ENCODE results near the gene PISD. TPM values are rescaled to one million over a fixed set of nuclear protein-coding genes. Genes with fewer than 3 reads are reported as not detected.

PISD gene
- total and polyA plus RNA-seq, 2 of the 8 experiments (the other 6 are each of a cell fraction or from before 2014, with no cell fraction given) = 47.8 to 48.2 TPM

DNA sequence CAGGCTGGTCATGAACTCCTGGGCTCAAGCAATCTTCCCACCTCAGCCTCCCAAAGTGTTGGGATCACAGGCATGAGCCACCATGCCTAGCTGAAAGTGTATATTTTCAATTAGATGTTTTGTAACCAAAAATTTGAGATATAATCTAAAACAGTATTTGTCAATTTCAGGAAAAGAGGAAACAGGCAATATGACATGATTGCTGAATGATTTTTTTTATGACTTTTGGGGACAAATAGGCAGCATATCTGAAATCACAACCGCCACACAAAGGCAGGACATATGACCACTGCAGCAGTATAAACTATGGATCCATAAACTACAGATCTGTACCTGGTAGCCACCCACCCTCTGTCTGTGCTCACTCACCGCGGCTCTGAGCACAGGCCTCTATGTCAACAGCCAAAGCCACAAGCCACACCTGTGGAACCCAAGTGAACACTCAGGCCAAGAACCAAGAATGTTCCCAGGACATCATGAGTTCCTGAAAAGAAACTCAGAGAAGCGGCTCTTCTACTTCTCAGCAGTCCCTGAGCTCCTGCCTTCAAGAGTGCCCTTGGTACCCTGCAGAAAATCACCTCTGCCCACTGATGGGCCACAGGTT lies 22.5 kb downstream of the PISD start:
- H3K79me2 ChIP-seq (ENCODE audit: control insufficient read depth in 1 of 2, insufficient read depth in 2 of 2, low read length in 2 of 2) = peaks cover 2 to 36% of the 10 kb centered on the region in 2 experiments; a peak in 3 of 4 replicates
- CTCF ChIA-PET (ENCODE audit: partially characterized antibody) = interaction anchor here (1.9 kb wide), 1 partner anchor 12 kb away, joined by 4 read pairs; no protein-coding TSS in a partner anchor
- no peak overlapping the region for H3K23ac ChIP-seq (ENCODE audit: insufficient read length)

More for the DNA sequence above, 22.5 kb downstream of the PISD start:
- peaks cover 0 to 7% (median 2%) of the 10 kb centered on the region in 4 experiments; a peak in 4 of 8 replicates for H3K36me3 ChIP-seq (ENCODE audit: control insufficient read depth in 2 of 4, insufficient read depth in 4 of 4, low read length in 3 of 4)
- H3K4me3 ChIP-seq (ENCODE audit: extremely low read depth in 1 of 4, insufficient read depth in 2 of 4, low read depth in 3 of 4, low read length in 4 of 4) = no peak overlapping the region
- peaks cover 4% of the 10 kb centered on the region; the same call in 1 of the 2 replicates for H3K79me1 ChIP-seq (ENCODE audit: low read depth, low read length)
- TF ChIP-seq CHD1 (IDR thresholded peaks at IDR 0.05; ENCODE audit: low read depth, low read length) (no peak), KDM1A (IDR thresholded peaks at IDR 0.05; ENCODE audit: borderline replicate concordance, low read length) (no peak), SUZ12 (IDR thresholded peaks at IDR 0.05; ENCODE audit: low read length) (no peak), RFX5 (IDR thresholded peaks at IDR 0.05; ENCODE audit: borderline replicate concordance, low read depth, low read length) (no peak), KDM5A (IDR thresholded peaks at IDR 0.05; ENCODE audit: low read length) (no peak), PHF8 (conservative IDR thresholded peaks at IDR 0.05; ENCODE audit: low read depth, low read length) (no peak), TCF12 (IDR thresholded peaks at IDR 0.05; ENCODE audit: low read depth, low read length) (no peak), CHD2 (IDR thresholded peaks at IDR 0.05; ENCODE audit: low read length) (no peak)
- no peak overlapping the region for H3K56ac ChIP-seq (replicated peaks; ENCODE audit: insufficient read length, low read depth, low read length)
- no peaks in the 10 kb centered on the region for H3K23me2 ChIP-seq (ENCODE audit: low read depth, low read length)
- no peak overlapping the region for H3K18ac ChIP-seq (ENCODE audit: extremely low read depth, low read length)
- no peak overlapping the region for H3K4ac ChIP-seq (replicated peaks; ENCODE audit: insufficient read length, low read depth, low read length)
- H4K5ac ChIP-seq (ENCODE audit: insufficient read length, low read depth, low read length) = no peak overlapping the region
- POLR2A ChIA-PET (ENCODE audit: partially characterized antibody) = no interaction called here
- no peak overlapping the region for H2BK20ac ChIP-seq (ENCODE audit: low read length)
- H4K91ac ChIP-seq (replicated peaks; ENCODE audit: insufficient read length, low read length) = no peak overlapping the region
- H3K4me1 ChIP-seq (replicated peaks in 1 of 4; ENCODE audit: control insufficient read depth in 3 of 4, insufficient read depth in 4 of 4, low read length in 3 of 4) = peaks cover 0 to 2% (median 0%) of the 10 kb centered on the region in 4 experiments; a peak in 1 of 7 replicates
- FAIRE-seq (no peak), DNase-seq (ENCODE audit: low read depth in 1 of 2, low spot score in 2 of 2) (no peak)
- H2AFZ ChIP-seq (ENCODE audit: low read length) = no peak overlapping the region
- H4K8ac ChIP-seq (ENCODE audit: extremely low read depth, insufficient read depth, low read length) = no peak overlapping the region
- peaks cover 4 to 10% of the 10 kb centered on the region in 2 experiments for H4K20me1 ChIP-seq (replicated peaks in 1 of 2; ENCODE audit: control insufficient read depth in 1 of 2, insufficient read depth in 2 of 2, low read length in 2 of 2)
- H3K27ac ChIP-seq (ENCODE audit: low read depth, low read length) = no peak overlapping the region
- no peak overlapping the region for H3K4me2 ChIP-seq (ENCODE audit: insufficient read depth in 1 of 2, low read depth in 2 of 2, low read length in 2 of 2)
- no peak overlapping the region for H2BK12ac ChIP-seq (ENCODE audit: low read depth, low read length)
- H2AK5ac ChIP-seq (ENCODE audit: low read depth, low read length) = no peak overlapping the region
- no peak overlapping the region for H2BK5ac ChIP-seq (ENCODE audit: low read depth, low read length)
- no peak overlapping the region for H3K9ac ChIP-seq (replicated peaks in 1 of 4; ENCODE audit: extremely low read depth in 1 of 4, low read depth in 3 of 4, low read length in 3 of 4)
- no peaks in the 10 kb centered on the region for H3K9me3 ChIP-seq (ENCODE audit: insufficient read depth in 2 of 2, low read depth in 1 of 2, low read length in 1 of 2)
- H2BK120ac ChIP-seq (replicated peaks; ENCODE audit: low read depth, low read length) = no peak overlapping the region
- H3K14ac ChIP-seq (ENCODE audit: insufficient read length) = no peak overlapping the region
- no peaks in the 10 kb centered on the region for H3K27me3 ChIP-seq (replicated peaks in 1 of 4; ENCODE audit: control insufficient read depth in 3 of 4, extremely low read depth in 1 of 4, insufficient read depth in 3 of 4, low read length in 3 of 4)
- no peak overlapping the region for H2BK15ac ChIP-seq (ENCODE audit: low read length)
- WGBS, 2 experiments (ENCODE audit: extremely low coverage in 1 of 2, insufficient coverage in 1 of 2, insufficient read length in 1 of 2, insufficient replicate concordance in 2 of 2, low coverage in 1 of 2, low lambda C conversion rate in 2 of 2, missing lambda C conversion rate in 1 of 2) = 88% methylated on average over 4 of the region's 4 CpGs; no CpG with 5 or more reads in 1 of the 2 experiments

Measured in H1 (cell line).